Measurements from ENCODE around the gene INPP5A. TPM values are rescaled to one million over a fixed set of nuclear protein-coding genes. Genes with fewer than 3 reads are reported as not detected.
"Not testable (repeated sequence)": the region's sequence is repeated elsewhere in the genome, so short reads cannot be mapped to it uniquely, and the experiment has no call there.

Gene INPP5A, protein sequence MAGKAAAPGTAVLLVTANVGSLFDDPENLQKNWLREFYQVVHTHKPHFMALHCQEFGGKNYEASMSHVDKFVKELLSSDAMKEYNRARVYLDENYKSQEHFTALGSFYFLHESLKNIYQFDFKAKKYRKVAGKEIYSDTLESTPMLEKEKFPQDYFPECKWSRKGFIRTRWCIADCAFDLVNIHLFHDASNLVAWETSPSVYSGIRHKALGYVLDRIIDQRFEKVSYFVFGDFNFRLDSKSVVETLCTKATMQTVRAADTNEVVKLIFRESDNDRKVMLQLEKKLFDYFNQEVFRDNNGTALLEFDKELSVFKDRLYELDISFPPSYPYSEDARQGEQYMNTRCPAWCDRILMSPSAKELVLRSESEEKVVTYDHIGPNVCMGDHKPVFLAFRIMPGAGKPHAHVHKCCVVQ
- polyA plus RNA-seq (ENCODE audit: insufficient read length in 10 of 10) = 10 to 100 TPM; 41.4 to 53.2 (median 47.6) TPM
- long read RNA-seq, donor 1, transcript INPP5A-203 (16 exons, 2,967 nt) = major isoform, 5 of 5 reads
- long read RNA-seq, donor 1, partial matches to known transcripts = 0 of 5 reads
- long read RNA-seq, donor 1, other reads (novel, unspliced or antisense) = 0 of 5 reads
- long read RNA-seq, donor 2, partial matches to known transcripts = 0 of 5 reads
- long read RNA-seq, donor 2, other reads (novel, unspliced or antisense) = 0 of 5 reads
- long read RNA-seq, donor 3 = 0 reads
- long read RNA-seq, donor 4, transcript INPP5A-203 (16 exons, 2,967 nt) = major isoform, 8 of 8 reads
- long read RNA-seq, donor 4, partial matches to known transcripts = 0 of 8 reads
- long read RNA-seq, donor 4, other reads (novel, unspliced or antisense) = 0 of 8 reads
- long read RNA-seq, donor 5, partial matches to known transcripts = 30 of 32 reads
- long read RNA-seq, donor 5, other reads (novel, unspliced or antisense) = 0 of 32 reads
- long read RNA-seq, donor 6, partial matches to known transcripts = 0 of 4 reads
- long read RNA-seq, donor 6, other reads (novel, unspliced or antisense) = 0 of 4 reads
- long read RNA-seq, donor 7, partial matches to known transcripts = 0 of 4 reads
- long read RNA-seq, donor 7, other reads (novel, unspliced or antisense) = 0 of 4 reads
- long read RNA-seq, donor 8, partial matches to known transcripts = 0 of 1 reads
- long read RNA-seq, donor 8, other reads (novel, unspliced or antisense) = 0 of 1 reads
- long read RNA-seq, donor 9, partial matches to known transcripts = 0 of 2 reads
- long read RNA-seq, donor 9, other reads (novel, unspliced or antisense) = 0 of 2 reads

DNA sequence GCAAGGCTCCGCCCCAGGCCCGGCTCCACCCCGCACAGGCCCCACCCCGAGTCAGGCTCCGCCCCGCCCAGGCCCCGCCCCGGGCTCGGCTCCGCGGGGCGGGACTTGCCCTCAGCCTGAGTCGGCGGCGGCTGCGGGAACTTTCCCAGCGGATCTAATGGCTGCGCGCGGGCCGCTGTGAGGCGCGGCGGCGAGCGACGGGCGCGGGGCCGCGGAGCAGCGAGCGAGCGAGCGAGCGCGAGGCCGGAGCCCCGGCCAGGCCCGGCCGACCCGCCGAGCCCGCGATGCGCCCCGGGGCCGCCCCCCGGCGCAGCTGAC lies at the start of gene INPP5A:
TSS of gene INPP5A (plus strand) at position 104 of the 318 bp plus-strand sequence. CDS start 310 bp downstream, outside the sequence.
- DNase-seq = no peak

DNA sequence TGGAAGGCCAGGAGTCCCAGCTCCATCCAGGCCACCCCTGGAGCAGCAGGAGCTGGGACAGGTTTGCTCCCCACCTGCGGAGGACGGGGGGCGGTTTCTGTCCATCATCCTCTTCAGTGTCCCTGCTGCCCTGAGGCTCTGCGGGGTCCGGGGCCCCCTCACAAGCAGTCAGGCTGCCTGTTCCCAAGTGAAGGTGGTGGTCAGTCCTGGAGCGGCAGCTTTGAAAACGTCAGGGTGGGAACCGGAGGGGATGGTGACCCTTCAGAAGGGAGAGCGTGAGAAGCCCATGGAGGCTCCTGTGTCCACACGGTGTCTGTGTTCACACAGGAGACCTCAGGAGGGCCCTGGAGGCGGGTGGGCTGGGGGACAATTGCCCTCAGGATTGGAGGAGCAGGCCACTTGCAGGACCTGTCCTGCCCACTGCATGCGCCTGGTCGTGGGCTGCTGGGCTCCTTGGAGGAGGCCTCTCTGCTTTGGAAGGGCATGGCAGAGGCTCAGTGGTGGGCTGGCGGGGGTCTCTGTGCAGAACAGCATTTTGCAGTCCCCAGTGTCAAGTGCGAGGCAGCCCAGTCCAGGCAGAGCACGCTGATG lies 49.3 kb upstream of the INPP5A start:
- no peak for DNase-seq

DNA sequence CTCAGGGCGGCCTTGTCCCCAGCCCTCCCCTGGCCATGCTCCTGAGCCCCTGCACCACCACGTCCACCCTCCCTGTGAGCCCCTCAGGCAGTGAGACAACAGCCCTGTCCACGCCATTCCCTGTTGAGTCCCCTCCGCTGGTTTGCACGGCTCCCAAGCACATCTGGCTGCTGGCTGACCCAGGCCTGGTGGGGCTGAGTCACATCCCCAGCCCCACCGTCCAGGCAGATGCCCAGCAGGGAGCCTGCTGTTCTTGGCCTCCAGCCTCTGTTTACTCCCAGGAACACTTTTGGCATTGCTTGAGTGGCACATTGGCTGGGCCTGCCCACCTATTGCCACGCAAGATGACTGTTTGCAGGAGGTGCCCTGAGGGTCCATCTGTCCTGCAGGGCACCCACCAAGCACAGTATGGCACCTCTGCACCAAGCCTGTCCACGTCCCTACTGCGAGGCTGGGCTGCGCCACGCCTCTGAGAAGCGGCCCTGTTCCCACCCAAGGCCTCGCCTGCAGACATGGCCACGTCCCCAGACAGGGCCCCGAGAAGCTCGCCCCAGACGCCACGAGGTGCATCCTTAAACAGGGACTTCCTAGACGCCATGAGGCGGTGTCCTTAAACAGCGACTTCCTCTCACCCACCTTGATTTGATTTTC lies 48.4 kb upstream of the INPP5A start:
- DNase-seq = no peak

DNA sequence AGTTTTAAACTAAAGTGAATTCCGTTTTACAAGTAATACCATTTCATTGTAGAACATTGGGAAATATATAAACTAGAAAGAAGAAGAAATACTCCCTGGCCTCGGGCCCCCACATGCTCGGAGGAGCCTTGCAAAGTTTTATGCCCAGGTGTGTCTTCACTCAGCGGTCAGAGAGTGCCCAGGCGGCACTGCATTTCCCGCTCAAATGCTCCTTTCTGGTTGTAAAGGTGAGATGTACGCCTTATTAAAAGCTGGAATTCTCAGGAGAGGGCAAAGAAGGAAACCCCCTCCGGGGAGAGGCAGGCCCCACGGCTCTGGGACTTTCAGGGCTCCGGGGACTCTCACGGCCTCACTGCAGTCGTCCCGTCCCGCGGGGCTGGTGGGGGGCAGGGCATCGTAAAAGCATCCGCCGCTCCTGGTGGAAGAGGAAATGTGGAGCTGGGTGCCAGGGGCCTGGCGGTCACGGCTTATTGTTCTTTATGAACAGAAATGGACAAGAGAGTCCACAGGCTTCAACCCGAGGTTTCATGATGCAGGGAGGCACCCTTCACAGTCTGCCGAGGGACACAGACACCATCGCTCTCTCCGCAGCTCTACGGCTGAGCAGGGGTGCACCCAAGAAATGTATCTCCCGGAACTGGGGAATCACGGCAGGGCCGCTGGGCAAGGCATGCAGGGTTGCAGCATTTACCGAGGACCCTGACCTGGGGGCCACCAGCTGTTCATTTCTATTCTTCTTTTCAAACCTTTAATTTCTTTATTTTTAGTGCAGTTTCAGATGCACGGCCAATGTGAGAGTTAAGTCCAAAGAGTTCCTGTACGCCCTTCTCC lies 47.7 kb upstream of the INPP5A start:
- DNase-seq = no peak

DNA sequence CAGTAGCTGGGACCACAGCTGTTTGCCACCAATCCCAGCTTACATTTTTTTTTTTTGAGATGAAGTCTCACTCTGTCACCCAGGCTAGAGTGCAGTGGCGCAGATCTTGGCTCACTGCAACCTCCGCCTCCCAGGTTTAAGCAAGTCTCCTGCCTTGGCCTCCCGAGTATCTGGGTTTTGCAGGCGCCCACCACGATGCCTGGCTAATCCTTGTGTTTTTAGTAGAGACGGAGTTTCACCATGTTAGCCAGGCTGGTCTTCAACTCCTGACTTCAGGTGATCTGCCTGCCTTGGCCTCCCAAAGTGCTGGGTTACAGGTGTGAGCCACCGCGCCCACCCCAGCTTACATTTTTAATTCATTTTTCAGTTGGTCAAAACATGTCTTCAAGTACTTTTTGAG lies 46.1 kb upstream of the INPP5A start:
- DNase-seq = not testable (repeated sequence)

DNA sequence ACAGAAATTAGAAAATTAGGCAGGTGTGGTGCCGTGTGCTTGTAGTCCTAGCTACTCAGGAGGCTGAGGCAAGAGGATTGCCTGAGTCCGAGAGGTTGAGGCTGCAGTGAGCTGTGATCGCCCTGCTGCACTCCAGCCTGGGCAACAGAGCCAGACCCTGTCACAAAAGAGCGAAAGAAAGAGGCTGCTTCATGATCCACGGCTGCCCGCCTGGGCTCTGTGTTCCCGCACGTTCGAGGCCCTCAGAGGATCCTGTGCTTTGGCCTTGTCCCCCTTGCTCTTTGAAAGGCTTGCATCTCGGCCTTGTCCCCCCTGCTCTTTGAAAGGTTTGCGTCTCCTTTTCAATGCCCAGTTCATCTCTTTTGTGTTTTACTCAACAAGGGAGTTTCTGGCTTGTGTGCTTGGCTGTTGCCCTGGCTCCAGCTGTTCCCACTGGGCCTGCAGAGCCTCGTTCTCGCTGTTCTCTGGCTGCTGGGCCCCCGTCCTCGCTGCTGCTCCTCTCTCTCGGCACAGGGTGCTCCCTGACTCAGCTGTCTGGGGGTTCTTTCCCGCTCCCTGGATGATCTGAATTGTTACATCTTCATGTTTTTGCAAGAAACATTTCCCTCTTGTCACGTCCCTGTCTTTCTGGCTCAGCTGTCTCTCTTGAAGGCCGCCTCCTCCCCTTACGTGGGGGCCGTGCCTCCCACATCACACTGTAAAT lies 45.1 kb upstream of the INPP5A start:
- DNase-seq = peak in 1 of 3 donors; percentile 58

DNA sequence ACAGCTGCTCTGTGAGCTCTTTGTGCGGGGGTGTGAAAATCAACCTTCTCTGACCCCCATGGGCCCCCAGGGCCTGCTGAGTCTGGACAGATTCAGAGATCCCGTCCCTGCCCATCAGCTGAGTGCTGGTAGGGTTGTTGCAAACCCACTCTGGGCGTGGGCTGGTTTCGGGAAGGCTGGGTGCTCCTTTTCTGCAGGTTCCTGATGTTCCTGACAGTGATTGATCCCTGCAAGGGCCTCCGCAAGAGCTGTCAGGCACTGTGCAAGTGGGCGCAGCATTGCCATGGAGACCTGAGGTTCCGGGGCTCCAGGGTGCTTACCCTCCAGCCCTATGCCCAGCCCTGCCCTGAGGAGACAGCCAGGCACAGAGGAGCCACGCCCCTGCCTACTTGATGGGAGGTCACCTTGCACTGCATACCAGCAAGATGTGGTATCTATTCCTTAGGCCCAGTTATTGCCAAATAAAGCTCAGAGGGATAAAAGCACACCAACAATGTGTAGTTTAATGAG lies 44.3 kb upstream of the INPP5A start:
- DNase-seq = no peak

DNA sequence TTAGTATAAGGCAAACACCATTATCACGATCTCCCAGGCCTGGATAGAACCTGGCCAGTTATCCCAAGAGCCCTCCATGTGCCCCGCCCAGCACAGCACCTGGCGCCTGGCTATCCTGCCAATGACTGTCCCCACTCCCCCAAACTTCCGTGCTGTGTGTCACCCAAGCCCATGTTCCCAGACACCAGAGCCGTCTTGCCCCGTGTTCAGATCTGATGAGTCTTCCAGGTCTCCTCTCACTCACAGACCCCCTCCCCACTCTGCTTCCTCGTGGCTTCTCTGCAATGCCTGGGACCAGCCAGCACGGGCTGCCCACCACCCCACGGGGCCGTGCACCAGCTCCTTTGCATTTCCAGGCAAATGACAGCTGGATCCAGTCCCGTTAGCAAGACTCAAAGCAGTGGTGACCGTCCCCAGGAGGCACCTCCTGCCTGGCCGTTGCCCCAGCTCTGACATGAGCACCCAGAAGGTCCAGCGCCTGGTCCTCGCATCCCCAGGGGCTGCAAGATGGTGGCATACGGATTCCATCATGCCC lies 43.8 kb upstream of the INPP5A start:
- DNase-seq = no peak

DNA sequence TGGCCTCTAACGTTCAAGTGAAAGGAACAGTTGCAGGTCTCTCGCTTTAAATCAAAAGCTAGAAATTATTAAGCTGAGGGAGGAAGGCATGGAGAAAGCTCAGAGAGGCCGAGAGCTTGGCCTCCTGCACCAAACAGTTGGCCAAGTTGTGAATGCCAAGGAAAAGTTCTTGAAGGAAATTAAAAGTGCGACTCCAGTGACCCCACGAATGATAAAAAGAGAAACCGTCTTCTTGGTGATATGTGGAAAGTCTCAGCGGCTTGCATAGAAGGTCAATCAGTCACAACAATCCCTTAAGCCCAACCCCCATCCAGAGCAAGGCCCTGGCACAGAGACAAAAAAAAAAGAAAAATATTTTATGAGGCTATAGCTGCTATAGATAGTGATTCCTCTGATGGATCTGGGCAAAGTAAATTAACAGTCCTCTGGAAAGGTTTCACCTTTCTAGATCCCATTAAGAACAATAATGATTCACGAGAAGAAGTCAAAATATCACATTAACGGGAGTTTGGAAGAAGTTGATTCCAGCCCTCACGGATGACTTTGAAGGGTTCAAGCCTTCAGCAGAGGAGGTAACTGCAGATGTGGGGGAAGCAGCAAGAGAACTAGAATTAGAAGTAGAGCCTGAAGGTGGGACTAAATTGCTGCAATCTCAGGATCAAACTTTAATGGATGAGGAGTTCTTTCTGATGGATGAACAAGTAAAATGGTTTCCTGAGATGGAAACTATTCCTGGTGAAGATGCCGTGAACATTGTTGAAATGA lies 42.5 kb upstream of the INPP5A start:
- DNase-seq = no peak

DNA sequence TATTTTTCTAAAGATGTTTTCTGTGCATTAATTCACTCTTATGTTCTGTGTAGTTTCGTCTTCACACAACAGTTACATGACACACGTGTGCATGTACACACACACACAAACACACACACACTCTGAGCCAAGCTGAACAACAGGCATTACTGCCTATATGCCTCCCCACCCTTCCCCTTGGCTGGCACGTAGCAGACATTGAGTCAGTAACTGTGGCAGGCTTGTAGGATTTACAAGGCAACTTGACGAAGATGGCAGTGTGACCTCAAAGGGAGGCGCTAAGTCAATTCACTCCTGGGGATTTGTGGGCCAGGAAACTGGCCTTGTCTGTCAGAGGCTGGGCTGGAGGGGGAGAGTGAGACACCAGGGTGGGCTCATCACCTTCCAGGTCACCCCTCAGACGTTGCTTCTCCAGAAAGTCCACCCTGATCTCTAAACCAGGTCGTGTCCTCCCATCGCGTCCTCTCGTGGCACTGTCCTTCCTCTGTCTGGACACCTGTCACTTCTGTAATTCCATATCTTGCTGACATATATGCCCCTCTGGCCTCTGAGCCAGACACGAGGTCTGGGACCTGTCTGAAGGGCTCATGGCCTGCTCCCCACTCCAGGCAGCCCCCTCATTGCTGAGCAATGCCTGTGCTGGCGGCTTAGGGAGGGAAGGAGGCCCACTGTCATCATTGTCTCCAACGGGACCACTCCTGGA lies 41.1 kb upstream of the INPP5A start:
- no peak for DNase-seq

DNA sequence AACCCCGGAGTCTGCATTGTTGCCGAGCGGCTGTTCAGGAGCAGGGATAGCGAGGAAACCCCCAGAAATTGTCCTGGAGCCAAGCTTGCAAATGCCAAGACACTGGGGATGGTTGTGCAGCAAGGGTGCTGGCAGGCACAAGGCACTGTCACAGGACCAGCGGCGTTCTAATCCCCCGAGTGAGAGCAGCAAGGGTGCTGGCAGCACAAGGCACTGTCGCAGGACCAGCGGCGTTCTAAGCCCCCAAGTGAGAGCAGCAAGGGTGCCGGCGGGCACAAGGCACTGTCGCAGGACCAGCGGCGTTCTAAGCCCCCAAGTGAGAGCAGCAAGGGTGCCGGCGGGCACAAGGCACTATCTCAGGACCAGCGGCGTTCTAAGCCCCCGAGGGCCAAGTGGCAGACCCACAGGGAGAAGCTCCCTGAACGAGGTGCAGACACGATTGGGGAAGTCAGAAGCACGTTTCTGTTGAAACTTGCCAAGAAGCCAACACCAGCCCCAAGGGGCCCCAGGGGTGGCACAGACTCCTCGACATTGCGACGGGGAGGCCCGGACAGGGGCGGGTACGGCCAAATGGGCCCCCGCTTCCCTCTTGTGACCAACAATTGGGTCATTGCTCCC lies 40.4 kb upstream of the INPP5A start:
- no peak for DNase-seq

DNA sequence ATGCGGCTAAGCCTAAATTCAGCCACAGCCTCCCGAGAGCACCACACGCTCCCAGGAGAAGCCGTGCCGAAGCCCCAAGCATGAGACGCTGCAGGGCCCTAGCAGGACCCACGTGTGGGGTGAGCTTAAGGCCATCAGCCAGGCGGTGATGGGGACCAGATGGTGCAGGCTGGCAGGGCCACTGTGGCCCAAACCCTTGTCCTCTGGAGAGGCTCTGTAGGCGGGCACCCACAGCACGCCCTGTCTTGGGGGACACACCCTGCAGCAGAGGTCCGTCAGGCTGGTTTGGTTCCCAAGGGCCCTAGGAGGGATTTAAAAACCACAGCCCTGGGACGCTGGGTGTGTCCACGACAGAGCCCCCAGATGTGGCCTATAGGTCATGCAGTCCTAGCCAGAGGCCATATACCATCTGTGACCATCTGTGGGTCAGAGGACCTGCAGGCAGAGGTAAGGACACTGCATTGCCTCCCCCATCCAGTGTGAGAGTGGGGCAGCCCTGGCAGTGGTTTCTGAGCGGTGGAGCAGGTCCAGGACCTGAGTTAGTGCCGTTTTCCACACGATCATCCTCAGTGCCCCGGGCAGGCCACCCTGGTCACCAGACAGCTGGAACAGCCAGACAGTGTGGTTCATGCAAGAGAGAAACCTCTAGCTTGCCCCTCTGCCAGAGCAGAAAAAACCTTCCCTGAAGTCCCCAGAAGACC lies 39.6 kb upstream of the INPP5A start:
- no peak for DNase-seq

DNA sequence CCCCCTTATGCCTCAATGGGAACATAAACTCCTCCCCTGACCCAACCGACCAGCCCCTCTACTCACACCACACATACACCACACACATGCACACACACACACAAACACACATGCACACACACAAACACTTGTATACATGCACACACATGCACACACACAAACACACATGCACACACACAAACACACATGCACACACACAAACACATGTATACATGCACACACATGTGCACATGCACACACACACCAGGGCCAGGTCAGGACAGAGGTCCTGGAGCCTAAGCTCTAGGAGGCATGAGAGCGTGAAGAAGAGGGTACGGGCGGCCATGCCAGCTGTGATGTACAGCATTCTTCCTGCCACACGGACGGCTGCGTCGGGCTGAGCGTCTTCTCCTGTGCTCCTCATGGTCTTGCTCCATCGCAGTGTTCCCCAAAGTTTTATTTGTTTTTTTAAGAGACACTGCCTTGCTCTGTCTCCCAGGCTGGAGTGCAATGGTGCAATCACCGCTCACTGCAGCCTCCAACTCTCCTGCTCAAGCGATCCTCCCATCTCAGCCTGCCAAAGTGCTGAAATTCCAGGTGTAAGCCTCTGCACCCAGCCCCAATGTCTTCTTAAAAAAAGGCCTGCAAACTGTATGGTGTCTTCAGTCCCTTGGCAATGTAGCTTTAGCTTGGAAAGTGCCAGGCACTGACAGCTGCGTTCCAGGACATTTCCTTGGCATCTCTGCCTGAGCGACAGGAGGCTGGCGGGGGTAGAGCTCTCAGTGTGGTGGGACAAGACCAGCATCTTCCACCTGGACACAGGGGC lies 38.8 kb upstream of the INPP5A start:
- no peak for DNase-seq

DNA sequence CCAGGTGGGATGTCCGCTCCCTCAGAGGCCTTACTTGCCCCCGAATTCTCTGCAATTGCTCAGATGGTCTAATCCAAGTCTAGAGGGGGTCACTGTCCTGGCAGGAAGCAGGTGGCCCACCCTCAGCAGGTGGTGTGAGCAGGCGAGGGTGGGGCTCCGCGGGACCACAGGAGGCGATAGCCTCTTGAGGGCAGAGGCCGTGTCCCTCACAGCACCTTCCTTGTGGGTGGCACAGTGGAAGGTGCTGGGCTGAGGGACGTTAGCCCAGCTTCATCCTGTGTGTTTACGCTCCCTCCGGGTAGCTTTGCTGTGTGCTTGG lies 38.3 kb upstream of the INPP5A start:
- DNase-seq = no peak

DNA sequence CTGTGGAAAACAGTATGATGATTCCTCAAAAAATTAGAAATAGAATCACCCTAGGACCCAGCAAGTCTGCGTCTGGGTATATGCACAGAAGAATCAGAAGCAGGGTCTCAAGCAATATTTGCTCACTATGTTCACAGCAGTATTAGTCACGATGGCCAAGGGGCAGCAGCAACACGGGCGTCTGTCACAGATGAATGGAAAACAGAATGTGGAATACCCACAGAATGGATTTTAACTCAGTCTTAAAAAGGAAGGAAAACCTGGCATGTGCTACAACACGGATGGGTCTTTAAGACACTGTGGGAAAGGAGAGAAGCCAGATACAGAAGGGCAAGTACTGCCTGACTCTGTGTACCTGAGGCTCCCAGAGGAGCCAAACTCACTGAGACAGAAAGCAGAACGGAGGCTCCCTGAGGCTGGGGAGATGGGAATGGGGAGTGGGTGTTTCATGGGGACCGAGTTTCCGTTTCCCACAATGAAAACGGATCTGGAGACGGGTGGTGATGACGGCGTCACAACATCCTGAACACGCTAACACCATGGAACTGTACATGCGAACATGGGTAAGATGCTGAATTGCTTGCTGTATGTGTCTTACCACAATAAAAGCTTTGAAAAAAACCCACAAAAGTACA lies 36.7 kb upstream of the INPP5A start:
- DNase-seq = no peak
